B cell (primary cell): ENCODE results near the gene SEMA3F. TPM values are rescaled to one million over a fixed set of nuclear protein-coding genes. Genes with fewer than 3 reads are reported as not detected.

Experiments
- ATAC-seq: fragments of 200-7000 bp; cut with Tn5 transposase; one replicate; pipeline ENCODE4 v1.10.0; 2021; ENCODE audit warnings: low read depth, mild to moderate bottlenecking, moderate number of reproducible peaks, moderate library complexity
- CTCF ChIA-PET: fragments of 350-600 bp; sonication (Branson Sonifier 250); formaldehyde crosslinking; loops from one replicate; lab custom pipeline; 2021; ENCODE audit warnings: antibody characterized with exemption, inconsistent platforms; lab: Charles Lee
- POLR2A ChIA-PET: fragments of 350-600 bp; sonication (Branson Sonifier 250); formaldehyde crosslinking; loops from one replicate; lab custom pipeline; 2021; ENCODE audit warnings: antibody characterized with exemption; lab: Charles Lee
- DNase-seq: peaks from one replicate; pipeline ENCODE4 v3.0.0; 2013
- H2AFZ ChIP-seq: 2 replicates; pipeline ENCODE4 v1.6.1; 2012; ENCODE audit warnings: mild to moderate bottlenecking, low read depth, low read length; ENCODE audit not compliant: insufficient read depth, poor library complexity, severe bottlenecking
- H3K27ac ChIP-seq, 2 donors: 1 replicate in 1 of 2; 2 replicates in 1 of 2; pipeline ENCODE4 v1.5.1; 2012 to 2013; ENCODE audit warnings: low read length in 2 of 2, mild to moderate bottlenecking in 2 of 2, moderate library complexity in 1 of 2
- H3K27me3 ChIP-seq, 4 experiments: fragments of 200-600 bp in 1 of 4; sonication (generic) in 1 of 4; replicated peaks in 1 of 4; 1 replicate in 2 of 4; 2 replicates in 2 of 4; pipeline versions ENCODE4 v1.6.1 to v1.7.0; 2013 to 2016; ENCODE audit warnings: low read length in 3 of 4, mild to moderate bottlenecking in 2 of 4, mixed read lengths in 1 of 4, moderate library complexity in 1 of 4; ENCODE audit not compliant: insufficient read depth in 4 of 4, control insufficient read depth in 3 of 4; ENCODE audit errors: control extremely low read depth in 1 of 4
- H3K36me3 ChIP-seq, 2 experiments: replicated peaks in 1 of 2; 1 replicate in 1 of 2; 2 replicates in 1 of 2; pipeline versions ENCODE4 v1.6.1 to v1.7.1; 2013; ENCODE audit warnings: low read length in 1 of 2; ENCODE audit not compliant: insufficient read depth in 2 of 2, control insufficient read depth in 1 of 2; ENCODE audit errors: control extremely low read depth in 1 of 2, extremely low read depth in 1 of 2
- H3K4me1 ChIP-seq, 2 donors: fragments of 200-600 bp in 1 of 2; sonication (generic) in 1 of 2; 1 replicate in 1 of 2; 2 replicates in 1 of 2; pipeline versions ENCODE4 v1.5.1 to v1.6.1; 2013 to 2017; ENCODE audit warnings: low read length in 2 of 2; ENCODE audit not compliant: control insufficient read depth in 2 of 2, insufficient read depth in 2 of 2
- H3K4me2 ChIP-seq: replicated peaks from 2 replicates; pipeline ENCODE3; 2012; ENCODE audit warnings: mild to moderate bottlenecking, low read depth, low read length; ENCODE audit not compliant: poor library complexity, severe bottlenecking
- H3K4me3 ChIP-seq, 5 experiments: fragments of 200-600 bp in 1 of 5; sonication (generic) in 1 of 5; 1 replicate in 3 of 5; 2 replicates in 2 of 5; pipeline versions ENCODE4 v1.5.1 to v1.7.0; 2011 to 2016; ENCODE audit warnings: low read length in 4 of 5, mild to moderate bottlenecking in 4 of 5, low read depth in 2 of 5, control low read depth in 1 of 5, moderate library complexity in 1 of 5; ENCODE audit not compliant: insufficient read depth in 1 of 5; ENCODE audit errors: control extremely low read depth in 1 of 5, extremely low read depth in 1 of 5
- H3K79me2 ChIP-seq: fragments of 200-600 bp; sonication (generic); one replicate; pipeline ENCODE4 v1.6.0; 2016; ENCODE audit warnings: low read length; ENCODE audit not compliant: control insufficient read depth, insufficient read depth
- H3K9ac ChIP-seq: fragments of 200-600 bp; sonication (generic); 2 replicates; pipeline ENCODE4 v1.6.1; 2017; ENCODE audit warnings: mild to moderate bottlenecking, low read length, moderate library complexity
- H3K9me3 ChIP-seq, 3 donors: one replicate each; pipeline versions ENCODE4 v1.6.1 to v1.7.1; 2013; ENCODE audit warnings: low read length in 2 of 3; ENCODE audit not compliant: control insufficient read depth in 2 of 3, insufficient read depth in 1 of 3; ENCODE audit errors: control extremely low read depth in 1 of 3
- H4K20me1 ChIP-seq: 2 replicates; pipeline ENCODE4 v1.6.0; 2012; ENCODE audit warnings: mild to moderate bottlenecking, low read length; ENCODE audit not compliant: insufficient read depth, control insufficient read depth, poor library complexity, severe bottlenecking
- H3K27ac Mint-ChIP-seq: one replicate; pipeline ENCODE4 v1.8.0; 2021; ENCODE audit warnings: mixed read lengths
- H3K27me3 Mint-ChIP-seq: one replicate; pipeline ENCODE4 v1.8.0; 2021; ENCODE audit warnings: mixed read lengths
- H3K4me1 Mint-ChIP-seq: one replicate; pipeline ENCODE4 v1.8.0; 2021; ENCODE audit warnings: mixed read lengths
- H3K4me3 Mint-ChIP-seq: one replicate; pipeline ENCODE4 v1.8.0; 2021; ENCODE audit warnings: mixed read lengths
- H3K9me3 Mint-ChIP-seq: one replicate; pipeline ENCODE4 v1.8.0; 2022; ENCODE audit warnings: mixed read lengths; ENCODE audit not compliant: insufficient read depth
- EZH2 ChIP-seq: IDR thresholded peaks from 2 replicates; pipeline ENCODE4 v1.6.1; 2012; ENCODE audit warnings: borderline replicate concordance, low read depth, mild to moderate bottlenecking, moderate library complexity, low read length; ENCODE audit not compliant: insufficient read depth, poor library complexity, severe bottlenecking
- WGBS: methylation state at CpG from one replicate; pipeline ENCODE4 v1.1.5; 2013; ENCODE audit warnings: missing lambda C conversion rate; ENCODE audit not compliant: insufficient coverage; 5-methylcytosine and 5-hydroxymethylcytosine counted together
- intact Hi-C: fragments of 100-400 bp; cut with micrococcal nuclease; formaldehyde crosslinking; loops from one replicate; pipeline ENCODE4 v1.10.0; 2022
- polyA minus RNA-seq: library from RNA; depleted of rRNA, polyadenylated mRNA; stranded (reverse); fragments of >200 nt; gene quantifications from 2 replicates; pipeline ENCODE4 v1.2.3, GENCODE V29; 2012
- polyA plus RNA-seq: library from polyadenylated mRNA; depleted of rRNA; stranded (reverse); fragments of >200 nt; gene quantifications from 2 replicates; pipeline ENCODE4 v1.2.3, GENCODE V29; 2012
- total RNA-seq, 2 donors: library from RNA; stranded (reverse); fragments of 120-200 nt in 1 of 2; gene quantifications; 1 replicate in 1 of 2; 2 replicates in 1 of 2; pipeline versions ENCODE4 v1.2.3 to v1.2.4, GENCODE V29; 2013 to 2022
- TF ChIP-seq, protein P1 (sequence below): fragments of 200-600 bp; IDR thresholded peaks from one replicate; pipeline ENCODE4 v1.8.0; 2022; ENCODE audit warnings: antibody characterized with exemption, mild to moderate bottlenecking

Gene SEMA3F
- total RNA-seq, result 0.27 TPM in 1 of 2 replicates, not detected in the other
- 0.16 TPM for total RNA-seq (2013)
- polyA plus RNA-seq, result 0.26 TPM in 1 of 2 replicates, not detected in the other
- 0.29 TPM in 1 of 2 replicates, not detected in the other for polyA minus RNA-seq

DNA sequence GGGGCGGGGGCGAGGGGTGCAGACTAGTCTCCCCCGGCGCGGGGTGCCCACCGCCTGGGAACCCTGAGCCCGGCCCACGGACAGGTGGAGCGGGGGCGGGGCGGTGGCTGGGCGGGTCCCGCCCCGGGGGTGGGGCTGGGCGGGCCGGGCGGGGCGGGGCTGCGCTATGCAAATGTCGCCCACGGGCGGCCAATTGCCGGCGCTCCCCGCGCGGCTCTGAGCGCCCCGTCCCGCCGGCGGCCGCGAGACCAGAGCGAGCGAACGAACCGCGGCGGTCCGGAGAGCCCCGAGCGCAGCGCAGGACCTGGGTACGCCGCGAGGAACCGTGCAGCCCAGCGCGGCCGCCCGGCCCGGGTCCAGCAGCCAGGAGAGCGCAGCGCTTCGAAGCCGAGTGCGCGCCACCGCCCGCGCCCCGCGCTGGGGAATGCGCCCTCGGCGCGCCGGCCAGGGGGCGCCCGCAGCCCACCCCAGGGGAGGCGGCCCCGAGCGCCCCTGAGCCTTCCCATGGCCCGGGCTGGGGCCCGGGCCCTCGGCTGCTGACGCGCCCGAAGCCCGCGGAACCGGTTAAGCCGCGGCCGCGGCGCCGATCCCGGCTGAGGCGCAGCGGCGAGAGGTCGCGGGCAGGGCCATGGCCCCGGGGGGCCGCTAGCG, at the start of gene SEMA3F:
Gene SEMA3F, plus strand, starts transcription at position 485 of the 651 bp plus-strand sequence. CDS start 4,299 bp downstream, outside the sequence.
- H3K27ac Mint-ChIP-seq, result peak within 1 kb of the TSS; percentile 26
- peak within 1 kb of the TSS; percentile 86 for H3K4me3 Mint-ChIP-seq
- Histone ChIP-seq H3K4me1 (peaks cover 14 to 20% of the 10 kb centered on the region in 2 donors), H2AFZ (peak within 1 kb of the TSS; percentile 73), H3K4me3 (peak within 1 kb of the TSS in 4 of 5 experiments; percentile 17 to 60 (median 54)), H3K36me3 (no peaks in the 10 kb centered on the region), H3K27ac (no peak within 1 kb of the TSS), H4K20me1 (peaks cover 9% of the 10 kb centered on the region), H3K9me3 (peaks cover 0 to 6% (median 0%) of the 10 kb centered on the region in 3 donors), H3K27me3 (peaks cover 0 to 48% (median 19%) of the 10 kb centered on the region in 4 experiments), H3K79me2 (no peaks in the 10 kb centered on the region), H3K4me2 (peak within 1 kb of the TSS; percentile 98), H3K9ac (peak within 1 kb of the TSS; percentile 60)
- ATAC-seq (peak; percentile 89), DNase-seq (peak; percentile 83)
- intact Hi-C loops, result loop anchor here (1.0 to 2.0 kb wide), 2 partner anchors 37 to 72 kb away; no protein-coding TSS in a partner anchor
- POLR2A ChIA-PET, result no interaction called here
- H3K9me3 Mint-ChIP-seq, result no peaks in the 10 kb centered on the region
- peaks cover 15% of the 10 kb centered on the region for H3K4me1 Mint-ChIP-seq
- peaks cover 34% of the 10 kb centered on the region for H3K27me3 Mint-ChIP-seq
- CTCF ChIA-PET, result interaction anchor here (0.6 kb wide), 1 partner anchor 106 kb away, joined by 3 read pairs; no protein-coding TSS in a partner anchor
- under 1% methylated on average over 98 of the region's 98 CpGs for WGBS
- TF ChIP-seq, protein P1, sequence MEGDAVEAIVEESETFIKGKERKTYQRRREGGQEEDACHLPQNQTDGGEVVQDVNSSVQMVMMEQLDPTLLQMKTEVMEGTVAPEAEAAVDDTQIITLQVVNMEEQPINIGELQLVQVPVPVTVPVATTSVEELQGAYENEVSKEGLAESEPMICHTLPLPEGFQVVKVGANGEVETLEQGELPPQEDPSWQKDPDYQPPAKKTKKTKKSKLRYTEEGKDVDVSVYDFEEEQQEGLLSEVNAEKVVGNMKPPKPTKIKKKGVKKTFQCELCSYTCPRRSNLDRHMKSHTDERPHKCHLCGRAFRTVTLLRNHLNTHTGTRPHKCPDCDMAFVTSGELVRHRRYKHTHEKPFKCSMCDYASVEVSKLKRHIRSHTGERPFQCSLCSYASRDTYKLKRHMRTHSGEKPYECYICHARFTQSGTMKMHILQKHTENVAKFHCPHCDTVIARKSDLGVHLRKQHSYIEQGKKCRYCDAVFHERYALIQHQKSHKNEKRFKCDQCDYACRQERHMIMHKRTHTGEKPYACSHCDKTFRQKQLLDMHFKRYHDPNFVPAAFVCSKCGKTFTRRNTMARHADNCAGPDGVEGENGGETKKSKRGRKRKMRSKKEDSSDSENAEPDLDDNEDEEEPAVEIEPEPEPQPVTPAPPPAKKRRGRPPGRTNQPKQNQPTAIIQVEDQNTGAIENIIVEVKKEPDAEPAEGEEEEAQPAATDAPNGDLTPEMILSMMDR, result no peak
- no peak for TF ChIP-seq EZH2

DNA sequence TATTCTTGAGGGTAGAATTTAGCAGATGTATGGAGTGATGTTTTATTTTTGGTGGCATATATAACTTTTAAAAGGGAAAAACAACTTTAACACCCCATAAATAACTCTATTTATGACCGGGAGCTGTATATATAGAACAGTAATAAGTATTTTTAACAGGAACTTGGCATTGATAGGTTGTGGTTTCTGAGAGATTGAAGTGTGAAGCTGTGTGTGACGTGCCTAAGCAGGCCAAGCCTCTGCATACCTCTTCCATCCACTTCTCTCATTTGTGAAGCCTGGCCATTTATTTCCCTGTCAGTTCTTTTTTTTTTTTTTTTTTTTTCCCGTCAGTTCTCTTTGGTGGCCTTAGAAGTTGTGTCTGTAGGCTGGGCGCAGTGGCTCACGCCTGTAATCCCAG, 43.4 kb upstream of the SEMA3F start:
- no peaks in the 10 kb centered on the region for H3K9me3 ChIP-seq
- no peak for ATAC-seq
- H3K4me3 ChIP-seq, result no peak overlapping the region
- no peak overlapping the region for H3K4me2 ChIP-seq
- intact Hi-C loops, result no loop called here
- H3K27me3 ChIP-seq, result no peaks in the 10 kb centered on the region
- DNase-seq, result no peak
- TF ChIP-seq, protein P1, result no peak
- no peak for TF ChIP-seq EZH2
- no peak overlapping the region for H2AFZ ChIP-seq
- H3K9ac ChIP-seq, result no peak overlapping the region
- peak overlapping the region in 1 of 2 donors; percentile 32 for H3K27ac ChIP-seq
- peaks cover 0 to 4% of the 10 kb centered on the region in 2 donors for H3K4me1 ChIP-seq
- ChIA-PET CTCF (interaction anchor here (0.7 to 1.2 kb wide), 5 partner anchors 9 to 146 kb away, joined by 3 read pairs; no protein-coding TSS in a partner anchor), POLR2A (interaction anchor here (0.7 kb wide), 3 partner anchors 45 to 743 kb away, joined by 3 to 9 read pairs (median 7); no protein-coding TSS in a partner anchor)
- H3K9me3 Mint-ChIP-seq, result no peaks in the 10 kb centered on the region
- no peaks in the 10 kb centered on the region for H3K27me3 Mint-ChIP-seq
- WGBS, result no CpG with 5 or more reads among the region's 5 CpGs
- peaks cover 4% of the 10 kb centered on the region for H3K79me2 ChIP-seq
- H4K20me1 ChIP-seq, result peaks cover 50% of the 10 kb centered on the region
- peaks cover 3% of the 10 kb centered on the region for H3K4me1 Mint-ChIP-seq
- peaks cover 5 to 98% of the 10 kb centered on the region in 2 experiments for H3K36me3 ChIP-seq
- H3K4me3 Mint-ChIP-seq, result no peak overlapping the region
- H3K27ac Mint-ChIP-seq, result no peak overlapping the region
